Heart left ventricle (tissue), 13 donors: ENCODE measurements around the gene CD2BP2.

Experiments
- CTCF ChIP-seq, 12 donors: fragments of 200-600 bp; sonication (generic) in 4 of 12; IDR thresholded peaks; one replicate each; pipeline versions ENCODE4 v1.5.0 to v1.8.0; 2018 to 2022; ENCODE audit warnings: antibody characterized with exemption in 12 of 12, mild to moderate bottlenecking in 5 of 12
- POLR2A ChIP-seq, 2 donors: fragments of 450-650 bp; IDR thresholded peaks; one replicate each; pipeline ENCODE4 v1.6.1; 2017; ENCODE audit warnings: antibody characterized with exemption in 2 of 2, mild to moderate bottlenecking in 2 of 2, moderate library complexity in 2 of 2
- donor health status: ischemic (EF 13 %, LVEDD 7.1; RV severe dilation, severe dysfunction).
- donor health status: DM: no; HTN: yes; CAD: no.
- donor health status: DM: no; HTN: no; CAD: no.
- donor health status: ischemic (EF 25% LVEDD 6.9; RV normal size, moderate dysfunction).
- donor health status: ischemic (EF 25% LVEDD 5.7; RV mildly dilated, moderate dysfunction).
- donor health status: ischemic (EF 35%, LVEDD 5.7; RV mildly dilated, moderate dysfunction).
- donor health status: nonischemic (EF 11% LVEDD 7.7; RV severe dilation, severe dysfunction).
- donor health status: DM: yes; HTN: yes; CAD: no.
- donor health status: PGD.
- donor health status: ischemic (EF 29% LVEDD 5.4; RV normal size, mild dysfunction).
- donor health status: nonischemic (EF 23%, LVEDD 6.1; RV moderate dilation, normal function).

GRCh38 chr16:30382111-30382881 lies 27.2 kb upstream of the CD2BP2 start, which contains the start of gene SEPTIN1:
- no peak for TF ChIP-seq CTCF (IDR thresholded peaks at IDR 0.05)
- TF ChIP-seq POLR2A (IDR thresholded peaks at IDR 0.05) = no peak
